HG03469 (cell line): ENCODE data around the gene L1CAM.

ENCODE experiments used
- ATAC-seq: cut with Tn5 transposase; IDR thresholded peaks from one replicate; pipeline ENCODE4 v1.9.1; 2021; ENCODE audit warnings: mild to moderate bottlenecking, moderate library complexity, moderate number of reproducible peaks; ENCODE audit not compliant: unreplicated experiment

The L1CAM gene

GRCh38 chrX:153925739-153926551, 40.0 kb upstream of the L1CAM start, which contains the start of gene ARHGAP4:
ARHGAP4 (minus strand) TSS chrX:153926264; CDS start chrX:153926202, 62 bp downstream.
- ATAC-seq, result no peak

DNA sequence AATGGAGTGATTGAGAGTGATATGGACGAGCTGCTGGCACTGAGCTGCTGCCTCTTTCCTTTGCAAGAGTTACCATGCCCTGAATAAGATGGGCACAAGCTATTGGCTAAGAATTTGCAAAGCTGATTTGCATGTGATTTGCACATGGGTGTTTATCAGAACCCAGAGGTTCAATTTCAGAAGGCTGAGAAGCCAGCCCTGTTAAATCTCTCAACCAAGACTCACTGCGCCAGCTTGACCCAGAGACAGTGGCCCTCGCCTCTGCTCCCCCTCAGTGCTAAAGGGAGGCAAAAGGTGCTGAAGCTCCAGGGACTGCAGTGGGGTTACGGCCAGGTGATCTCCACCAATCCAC, 39.4 kb upstream of the L1CAM start:
- ATAC-seq, result no peak

GRCh38 chrX:153924149-153924861, 38.3 kb upstream of the L1CAM start:
- no peak for ATAC-seq

DNA sequence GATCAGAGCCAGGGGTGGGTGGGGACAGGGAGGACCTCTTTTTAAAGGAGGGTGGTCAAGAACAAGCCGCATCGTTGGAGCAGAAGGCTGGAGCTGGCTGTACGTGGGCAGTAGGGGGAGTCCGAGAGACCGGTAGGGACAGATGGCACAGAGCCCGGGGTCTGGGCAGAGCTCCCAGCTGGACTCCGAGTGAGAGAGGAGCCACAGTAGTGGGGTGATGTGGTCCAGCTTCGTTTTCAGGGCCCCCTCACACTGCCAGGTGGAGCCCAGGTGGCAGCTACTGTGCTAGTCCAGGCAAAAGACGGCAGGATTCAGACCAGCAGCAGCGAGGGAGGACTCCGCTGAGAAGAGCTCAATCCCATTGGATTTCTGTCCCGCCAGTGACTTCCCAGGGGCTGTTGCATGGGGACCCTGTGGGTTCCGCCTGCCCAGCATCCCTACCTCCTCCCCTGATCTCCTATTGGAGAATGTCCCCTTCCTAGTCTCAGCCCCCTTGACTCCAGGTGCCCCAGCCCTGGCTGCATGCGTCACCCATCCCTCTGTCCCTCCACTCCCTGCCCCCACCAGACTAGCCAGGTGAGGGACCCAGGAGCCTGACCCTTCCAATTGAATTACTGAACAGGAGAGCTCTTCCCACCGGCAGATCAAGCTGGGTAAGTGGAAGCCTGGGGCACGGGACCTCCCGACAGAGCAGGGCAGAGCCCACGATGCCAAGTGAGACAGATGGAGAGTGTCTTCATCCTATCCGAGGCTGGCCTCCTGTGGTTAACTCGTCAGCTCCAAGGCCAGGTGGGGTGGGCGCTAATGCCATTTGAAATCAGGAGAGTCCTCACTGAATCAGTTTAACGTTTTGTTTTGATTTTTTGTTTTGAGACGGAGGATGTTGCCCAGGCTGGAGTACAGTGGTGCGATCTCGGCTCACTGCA, 37.2 kb upstream of the L1CAM start:
- no peak for ATAC-seq

DNA sequence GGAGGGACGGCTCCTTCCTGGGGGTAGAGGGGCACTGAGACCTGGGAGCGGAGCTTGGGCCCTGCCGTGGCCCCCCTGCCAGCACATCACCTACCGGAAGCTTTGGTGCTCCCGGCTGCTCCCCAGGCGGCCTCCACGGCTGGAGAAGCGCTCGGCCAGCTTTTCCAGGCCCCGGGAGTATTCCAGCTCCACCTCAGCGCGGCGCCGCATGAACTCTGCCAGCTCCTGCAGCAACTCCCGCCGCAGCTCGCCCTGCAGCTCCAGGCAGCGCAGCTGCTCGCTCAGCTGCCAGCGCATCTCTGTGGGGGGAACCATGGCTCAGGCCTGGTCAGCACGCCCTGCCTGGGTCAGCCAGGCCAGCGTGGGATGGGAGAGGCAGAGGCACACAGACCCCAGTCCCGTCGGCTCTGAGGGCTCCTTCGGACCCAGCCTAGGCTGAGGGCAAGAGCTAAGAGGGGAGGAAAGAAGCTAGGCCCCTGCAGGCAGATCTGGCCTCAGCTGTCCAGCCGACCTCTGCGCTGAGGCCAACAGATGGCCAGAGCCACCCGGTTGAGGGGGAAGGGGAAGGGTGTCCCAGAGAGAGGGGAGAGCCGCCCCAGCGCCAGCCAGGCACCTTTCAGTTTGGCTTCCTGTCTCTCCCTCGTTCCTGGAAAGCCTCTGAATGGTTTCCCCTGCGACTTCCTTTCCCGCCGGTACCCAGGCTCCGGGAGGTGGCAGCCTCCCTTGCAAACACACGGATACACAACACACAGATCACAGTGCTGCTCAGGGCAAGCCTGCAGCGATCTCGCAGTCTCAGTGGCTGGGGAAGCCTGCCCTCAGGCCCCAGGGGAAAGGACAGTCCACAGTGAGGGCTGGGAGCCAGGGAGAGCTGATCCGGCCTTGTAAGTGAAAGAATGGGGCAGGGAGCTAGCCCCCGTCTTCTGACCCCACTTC, 35.8 kb upstream of the L1CAM start:
- no peak for ATAC-seq

DNA sequence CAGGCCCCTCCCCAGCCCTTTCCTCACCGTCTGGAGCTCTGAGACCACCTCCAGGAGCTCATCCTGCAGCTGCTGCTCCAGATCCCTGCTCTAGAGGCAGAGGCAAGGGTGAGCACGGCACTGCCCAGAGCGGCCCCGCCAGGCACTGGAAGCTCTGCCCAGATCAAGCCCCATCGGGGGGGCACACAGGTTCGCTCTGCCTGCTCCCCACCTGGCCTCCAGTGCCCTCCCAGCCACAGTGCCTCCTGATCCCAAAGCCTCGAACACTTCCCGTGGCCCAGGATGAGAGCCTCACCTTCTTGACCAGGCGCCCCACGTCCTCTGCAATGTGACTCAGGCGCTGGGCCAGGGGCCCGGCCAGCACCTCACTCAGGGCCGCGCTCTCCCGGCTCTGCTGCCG, 35.1 kb upstream of the L1CAM start:
- no peak for ATAC-seq

DNA sequence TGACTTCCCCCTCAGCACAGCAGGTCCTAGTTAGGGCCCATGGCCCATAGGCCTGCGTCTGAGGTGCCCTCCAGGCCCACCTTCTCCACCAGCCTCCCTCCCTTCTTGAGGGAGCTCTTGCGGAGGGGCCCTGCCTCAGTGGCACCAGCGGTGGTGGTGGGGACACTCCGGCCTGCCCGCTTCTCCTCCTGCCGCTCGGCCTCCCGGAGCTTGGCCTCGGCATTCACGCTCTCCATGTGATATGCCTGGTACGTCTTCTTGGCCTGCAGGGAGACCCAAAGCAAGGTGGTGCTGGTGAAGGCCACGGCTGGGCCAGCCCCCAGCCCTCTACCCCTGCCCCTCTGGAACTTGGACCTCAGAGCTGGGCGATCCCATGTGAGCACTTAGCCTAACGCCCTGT, 34.6 kb upstream of the L1CAM start:
- ATAC-seq, result no peak

DNA sequence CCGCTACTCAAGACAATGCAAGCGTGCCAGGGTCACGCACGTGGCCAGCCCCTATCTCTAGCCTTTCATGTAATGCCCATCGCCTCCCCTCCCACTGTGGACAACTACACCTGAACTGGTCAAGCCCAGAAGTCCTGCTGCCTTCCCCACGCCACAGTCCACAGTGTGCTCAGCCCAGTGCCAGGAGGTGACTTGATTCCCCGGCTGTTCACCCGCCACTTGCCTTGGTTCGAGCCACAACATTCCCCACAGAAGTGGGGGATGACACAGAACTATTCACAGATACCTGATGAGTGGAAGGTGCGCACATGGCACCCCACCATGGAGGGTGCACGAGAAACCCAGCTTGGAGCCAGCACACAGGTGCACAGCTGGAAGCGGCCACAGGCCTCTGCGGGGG, 33.3 kb upstream of the L1CAM start:
- ATAC-seq, result no peak

DNA sequence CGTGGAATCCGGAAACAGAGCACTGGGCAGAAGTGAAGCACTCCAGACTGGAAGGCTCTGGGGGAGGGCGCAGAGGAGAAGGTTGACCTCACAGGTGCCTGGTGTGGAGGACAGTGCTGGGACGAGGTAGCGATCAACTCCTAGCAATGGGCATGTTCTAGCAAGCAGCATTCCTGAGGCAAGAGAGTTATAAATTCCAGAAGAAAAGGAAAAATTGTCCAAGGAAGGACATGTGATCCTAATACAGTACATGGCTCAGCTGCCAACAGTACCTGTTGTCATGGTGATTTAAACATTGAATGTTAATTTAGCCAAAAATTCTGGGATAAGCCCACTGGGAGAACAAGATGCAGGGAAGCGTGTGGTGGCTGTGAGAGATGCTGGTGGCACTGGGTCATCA, 31.9 kb upstream of the L1CAM start:
- ATAC-seq, result no peak

- ATAC-seq, result no peak
These were observed 27.7 kb upstream of the L1CAM start for GRCh38 chrX:153913701-153914100.

DNA sequence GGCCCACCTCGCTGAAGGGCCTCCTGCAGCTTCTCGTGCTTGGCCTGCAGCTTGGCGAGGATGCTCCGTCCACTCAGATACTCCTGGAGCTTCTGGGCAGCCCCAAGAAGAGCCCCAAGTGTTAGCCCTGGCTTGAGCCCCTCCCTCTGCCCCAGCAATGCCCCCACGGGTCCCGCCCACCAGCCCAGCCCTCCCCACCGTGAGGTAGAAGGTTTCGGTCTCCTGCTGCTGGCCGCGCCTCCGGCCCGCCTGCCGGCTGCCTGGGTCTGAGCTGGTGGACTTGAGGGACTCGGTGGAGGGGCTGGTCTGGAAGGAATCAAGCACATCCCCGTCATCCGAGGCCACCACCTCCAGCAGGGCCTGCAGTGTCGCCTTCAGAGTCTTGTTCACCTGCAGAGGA, 27.2 kb upstream of the L1CAM start:
- ATAC-seq, result no peak

GRCh38 chrX:153911798-153912197, 25.8 kb upstream of the L1CAM start:
- no peak for ATAC-seq

GRCh38 chrX:153910446-153910845, 24.5 kb upstream of the L1CAM start:
- no peak for ATAC-seq

DNA sequence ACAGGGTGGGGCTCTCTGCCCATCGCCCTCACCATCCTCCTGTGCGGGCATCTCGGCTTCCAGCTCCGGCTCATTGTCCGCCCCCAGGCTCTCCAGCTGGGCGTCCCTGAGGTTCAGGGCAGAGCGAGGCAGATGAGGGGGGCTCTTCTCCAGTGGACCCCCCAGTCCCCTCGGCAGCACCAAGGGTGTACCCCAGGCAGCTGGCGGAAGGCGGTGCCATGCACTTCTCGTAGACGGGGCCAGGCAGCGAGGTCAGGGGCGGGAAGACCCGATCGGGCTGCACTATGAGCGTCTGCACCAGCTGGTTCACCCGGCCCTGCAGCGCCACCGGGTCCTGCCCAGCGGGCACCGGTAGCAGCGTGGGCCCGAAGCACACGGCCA, 24.0 kb upstream of the L1CAM start:
- ATAC-seq, result no peak

GRCh38 chrX:153909024-153909979, 23.3 kb upstream of the L1CAM start:
- no peak for ATAC-seq

DNA sequence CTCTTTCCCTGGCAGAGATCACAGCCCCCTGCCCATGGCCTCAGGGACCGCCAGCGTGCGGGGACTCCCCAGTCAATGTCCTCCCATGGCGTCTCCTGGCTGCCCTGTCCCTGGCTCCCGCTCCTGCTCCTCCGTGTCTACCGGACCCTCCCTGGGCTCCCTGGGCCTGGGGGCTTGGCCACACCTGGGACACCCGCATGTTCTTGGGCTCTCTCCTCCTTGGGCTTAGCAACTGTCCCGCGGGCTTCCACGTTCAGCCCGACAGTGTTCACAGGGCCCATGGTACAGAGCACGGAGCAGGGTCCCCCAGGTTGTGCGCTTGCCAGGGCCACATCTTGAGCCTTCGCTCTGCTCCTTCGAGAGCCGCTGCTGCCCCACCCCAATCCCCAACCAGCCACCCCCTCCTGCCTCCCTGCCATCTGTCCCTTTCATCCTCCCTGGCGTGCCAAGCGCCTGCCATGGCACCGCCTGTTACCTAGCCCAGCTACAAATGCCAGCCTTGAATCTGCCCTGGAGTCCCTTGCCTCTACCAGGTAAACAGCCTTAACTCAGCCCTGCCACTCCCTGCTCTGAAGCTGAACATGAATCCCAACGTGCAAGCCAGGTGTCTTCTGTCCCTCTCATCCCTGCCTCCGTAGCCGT, 22.4 kb upstream of the L1CAM start:
- no peak for ATAC-seq

GRCh38 chrX:153907456-153907855, 21.5 kb upstream of the L1CAM start:
- ATAC-seq, result no peak

DNA sequence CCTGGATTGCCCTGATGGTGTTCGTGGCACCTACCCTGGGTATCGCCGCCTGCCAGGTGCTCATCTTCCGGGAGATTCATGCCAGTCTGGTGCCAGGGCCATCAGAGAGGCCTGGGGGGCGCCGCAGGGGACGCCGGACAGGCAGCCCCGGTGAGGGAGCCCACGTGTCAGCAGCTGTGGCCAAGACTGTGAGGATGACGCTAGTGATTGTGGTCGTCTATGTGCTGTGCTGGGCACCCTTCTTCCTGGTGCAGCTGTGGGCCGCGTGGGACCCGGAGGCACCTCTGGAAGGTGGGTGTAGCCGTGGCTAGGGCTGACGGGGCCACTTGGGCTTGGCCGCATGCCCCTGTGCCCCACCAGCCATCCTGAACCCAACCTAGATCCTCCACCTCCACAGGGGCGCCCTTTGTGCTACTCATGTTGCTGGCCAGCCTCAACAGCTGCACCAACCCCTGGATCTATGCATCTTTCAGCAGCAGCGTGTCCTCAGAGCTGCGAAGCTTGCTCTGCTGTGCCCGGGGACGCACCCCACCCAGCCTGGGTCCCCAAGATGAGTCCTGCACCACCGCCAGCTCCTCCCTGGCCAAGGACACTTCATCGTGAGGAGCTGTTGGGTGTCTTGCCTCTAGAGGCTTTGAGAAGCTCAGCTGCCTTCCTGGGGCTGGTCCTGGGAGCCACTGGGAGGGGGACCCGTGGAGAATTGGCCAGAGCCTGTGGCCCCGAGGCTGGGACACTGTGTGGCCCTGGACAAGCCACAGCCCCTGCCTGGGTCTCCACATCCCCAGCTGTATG, 20.3 kb upstream of the L1CAM start:
- no peak for ATAC-seq
